HG03175 (cell line): Measurements from ENCODE around the gene COL1A1.

Source experiments
- ATAC-seq: cut with Tn5 transposase; IDR thresholded peaks from one replicate; pipeline ENCODE4 v1.9.1; 2021; ENCODE audit warnings: mild to moderate bottlenecking, moderate library complexity; ENCODE audit not compliant: unreplicated experiment

Gene COL1A1

DNA sequence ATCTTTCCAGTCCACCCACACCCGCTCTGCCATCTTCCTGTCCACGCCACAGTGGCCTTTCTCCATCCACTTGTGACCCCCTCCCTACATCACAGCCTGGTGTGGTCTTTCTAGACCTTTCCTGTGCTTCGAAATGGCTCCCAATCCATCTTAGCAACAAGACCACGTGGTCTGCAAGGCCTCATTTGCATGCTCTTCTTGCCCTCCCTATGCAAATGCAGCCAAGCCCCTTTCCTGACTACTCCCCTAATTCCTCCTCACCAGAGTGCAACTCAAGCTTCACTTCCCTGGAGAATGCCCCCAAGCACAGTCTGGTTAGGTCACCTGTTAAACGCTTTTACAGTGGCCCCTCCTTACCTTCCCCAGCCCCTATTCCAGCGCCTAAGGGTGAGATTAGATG, 57.1 kb downstream of the COL1A1 start:
- ATAC-seq: no peak

DNA sequence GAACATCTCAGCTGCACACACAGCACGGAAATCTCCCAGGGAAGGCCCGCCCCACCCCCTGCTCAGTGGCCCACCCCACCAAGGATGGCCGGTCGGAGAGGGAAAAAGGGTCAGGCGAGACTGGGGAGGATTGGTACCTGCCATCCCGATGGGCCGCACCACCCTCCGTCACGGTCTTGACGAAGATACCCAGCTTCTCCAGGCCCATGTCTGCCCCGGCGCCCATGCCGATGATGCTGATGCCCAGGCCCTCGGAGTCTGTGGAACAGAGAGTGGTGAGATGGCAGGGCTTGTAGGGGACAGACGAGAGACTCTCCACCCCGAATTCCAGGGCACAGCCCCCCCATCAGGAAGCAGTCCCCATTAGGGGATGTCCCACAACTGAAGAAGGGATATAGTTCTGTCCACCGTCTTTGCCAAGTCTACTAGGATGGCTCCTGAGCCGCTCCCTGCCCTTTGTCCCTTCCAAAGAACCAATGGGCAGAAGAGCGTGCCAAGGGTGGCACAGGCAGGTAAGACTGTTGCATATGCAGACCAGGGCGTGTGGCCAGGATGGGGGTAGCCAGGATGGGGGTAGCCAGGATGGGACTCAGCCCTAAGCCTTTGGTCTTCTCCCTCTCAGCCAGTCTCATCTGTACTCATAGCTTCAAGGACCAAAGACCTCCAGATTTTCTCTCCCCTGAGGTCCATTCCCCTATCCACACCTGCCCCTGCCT, 57.8 kb downstream of the COL1A1 start:
- ATAC-seq: no peak

DNA sequence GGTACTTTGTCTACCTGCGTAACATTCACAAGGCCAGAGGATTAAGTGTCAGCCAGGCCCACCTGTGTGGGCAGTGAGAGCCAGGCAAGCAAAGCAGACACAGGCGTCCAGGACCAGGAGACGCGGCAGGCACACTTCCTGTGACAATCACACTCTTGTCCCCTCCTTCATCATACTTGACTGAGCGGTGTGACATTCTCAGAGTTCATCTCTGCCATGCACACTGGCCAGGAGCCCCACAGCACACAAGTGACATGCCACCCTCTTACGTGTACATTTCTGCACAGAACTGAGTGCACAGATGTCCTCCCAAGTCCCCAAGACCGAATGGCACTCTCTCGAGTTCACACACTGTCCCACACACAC, 59.7 kb downstream of the COL1A1 start:
- ATAC-seq: no peak

DNA sequence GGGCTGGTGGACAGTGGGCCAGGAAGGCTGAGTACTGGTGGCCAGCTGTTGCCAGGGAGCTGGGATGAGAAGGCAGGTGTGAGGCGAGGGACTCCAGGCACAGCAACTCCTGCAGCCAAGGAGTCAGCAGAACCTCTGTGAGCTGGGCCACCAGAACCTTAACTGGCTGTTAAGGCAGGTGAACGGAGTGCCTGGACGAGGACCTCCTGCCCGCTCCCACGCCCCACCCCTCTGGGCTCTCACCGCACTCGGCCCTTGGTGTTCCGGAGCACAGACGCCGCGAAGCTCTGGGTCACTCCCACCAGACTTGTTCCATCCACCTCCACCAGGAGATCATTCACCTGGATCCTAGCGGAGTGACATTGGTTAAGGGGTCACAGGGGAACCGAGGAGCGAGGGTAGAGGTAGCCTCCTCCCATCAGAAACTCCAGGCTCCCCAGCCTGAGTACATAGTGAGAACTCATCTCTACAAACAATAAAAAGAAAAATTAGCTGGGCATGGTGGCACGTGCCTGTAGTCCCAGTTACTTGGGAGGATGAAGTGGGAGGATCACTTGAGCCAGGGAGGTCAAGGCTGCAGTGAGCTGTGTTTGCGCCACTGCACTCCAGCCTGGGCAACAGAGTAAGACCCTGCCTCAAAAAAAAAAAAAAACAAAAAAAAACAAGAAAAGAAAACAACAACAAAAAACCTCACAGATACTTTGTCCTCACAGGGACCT, 60.2 kb downstream of the COL1A1 start:
- no peak for ATAC-seq

DNA sequence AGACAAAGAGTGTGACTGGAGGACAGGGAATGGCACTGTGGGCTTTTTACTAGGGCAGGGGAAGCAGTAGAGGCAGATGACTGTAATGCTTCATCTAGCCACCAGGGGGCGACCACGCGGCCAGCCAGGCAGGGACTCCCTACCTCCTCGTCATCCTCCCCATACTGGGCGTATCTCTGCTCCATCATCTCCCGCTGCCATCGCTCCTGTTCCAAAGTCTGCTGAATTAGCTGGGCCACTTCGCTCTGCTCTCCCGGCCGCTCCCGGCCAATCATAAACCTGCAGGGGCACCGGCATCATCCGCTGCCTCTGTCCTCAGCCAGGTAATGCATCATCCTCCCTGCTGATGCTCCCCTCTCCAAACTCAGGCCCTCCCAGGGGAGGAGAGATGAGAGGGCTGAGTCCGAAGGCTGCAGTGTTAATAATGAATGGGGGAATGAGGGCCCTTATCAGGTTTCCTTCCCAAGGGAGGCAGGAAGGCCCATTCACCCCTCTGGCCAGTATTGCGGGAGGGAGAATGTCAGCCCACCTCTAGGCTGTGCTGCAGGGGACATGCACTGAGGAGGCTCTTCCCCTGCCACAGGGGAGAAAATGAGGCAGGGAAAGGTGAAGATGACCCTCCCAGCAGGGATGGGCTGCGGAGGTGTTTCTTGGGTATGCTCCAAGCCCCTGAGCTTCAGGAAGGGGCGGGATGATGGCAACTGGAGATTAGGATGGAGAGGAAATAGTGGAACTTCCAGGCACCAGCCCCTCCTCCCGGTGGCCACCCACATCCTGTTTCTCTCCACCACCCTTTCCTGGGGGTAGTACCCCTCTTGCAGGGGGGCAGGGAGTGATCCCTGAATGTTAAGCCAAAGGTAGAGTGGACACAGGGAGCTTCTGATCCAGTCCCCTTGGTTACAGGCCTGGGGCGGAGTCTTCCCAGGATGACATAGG, 61.2 kb downstream of the COL1A1 start:
- ATAC-seq: no peak

DNA sequence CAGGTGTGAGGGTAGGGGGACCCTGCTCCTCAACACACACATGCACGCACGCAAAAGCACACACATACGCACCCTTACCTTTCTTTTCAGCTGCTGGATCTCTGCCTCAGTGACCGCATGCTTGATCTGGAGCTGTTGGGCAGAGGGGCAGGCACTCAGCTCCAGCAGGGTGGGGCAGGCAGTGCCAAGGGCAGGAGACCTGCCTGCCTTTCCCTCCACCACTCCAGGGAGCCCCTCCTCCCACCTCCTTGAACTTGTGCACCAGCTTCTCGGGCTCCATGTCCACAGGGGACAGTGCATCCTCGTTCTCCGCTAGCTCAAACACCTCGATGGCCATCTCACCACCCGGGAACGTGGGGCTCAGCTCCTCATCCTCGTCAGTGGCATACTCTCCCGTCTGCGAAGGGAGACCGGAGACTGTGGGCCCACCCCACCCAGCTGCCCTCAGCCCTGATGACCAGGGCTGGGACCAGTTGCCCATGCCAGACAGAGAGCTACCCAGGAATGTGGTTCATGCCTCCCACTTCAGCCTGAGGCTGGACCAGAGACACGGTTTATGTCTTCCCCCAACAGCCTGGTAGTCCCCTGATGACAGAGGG, 62.1 kb downstream of the COL1A1 start:
- ATAC-seq: no peak

DNA sequence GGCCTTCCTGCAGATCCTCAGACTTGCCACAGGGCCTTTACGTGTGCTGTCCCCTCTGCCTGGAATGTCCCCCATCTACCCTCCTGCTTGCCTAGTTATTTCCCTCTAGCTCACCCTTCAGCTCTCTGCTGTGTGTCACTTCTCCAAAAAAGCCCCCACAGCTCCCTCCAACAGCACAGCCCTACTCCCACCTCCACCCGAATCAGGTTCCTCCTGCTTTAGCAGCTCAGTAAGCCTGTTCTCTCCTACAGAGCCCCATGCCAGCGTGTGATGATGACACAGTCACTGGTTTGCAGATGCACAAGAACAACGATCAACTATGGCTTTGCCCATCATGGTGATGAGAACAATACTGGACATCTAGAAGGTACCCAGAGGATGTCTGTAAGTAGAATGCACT, 64.4 kb downstream of the COL1A1 start:
- ATAC-seq: no peak

DNA sequence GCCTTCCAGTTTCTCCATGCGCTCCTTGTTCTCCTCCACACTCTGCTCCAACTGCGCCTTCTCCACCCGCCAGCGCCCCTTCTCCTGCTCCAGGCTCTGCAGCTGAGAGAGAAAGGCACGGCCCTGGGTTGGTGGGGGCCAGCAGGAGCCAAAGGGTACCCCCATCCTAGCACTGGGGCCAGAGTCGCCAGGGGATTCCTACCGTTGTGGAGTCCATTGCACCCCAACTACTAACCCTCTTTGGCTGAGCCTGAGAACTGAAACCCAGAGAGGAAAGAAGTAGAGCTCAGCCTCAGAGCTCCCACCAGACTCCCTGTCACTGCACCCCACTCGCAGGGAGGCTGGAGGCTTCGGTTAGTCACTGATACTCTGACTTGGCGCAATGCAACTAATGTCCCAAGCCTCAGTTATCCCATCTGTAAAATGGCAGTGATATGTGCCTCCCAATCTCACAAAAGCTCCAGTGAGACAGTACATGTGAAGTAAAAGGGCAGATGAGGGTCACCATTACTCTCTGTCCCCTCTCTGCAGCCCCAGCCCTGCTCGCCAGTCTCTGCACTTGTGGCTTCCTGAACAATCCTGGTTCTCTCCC, 65.2 kb downstream of the COL1A1 start:
- no peak for ATAC-seq

DNA sequence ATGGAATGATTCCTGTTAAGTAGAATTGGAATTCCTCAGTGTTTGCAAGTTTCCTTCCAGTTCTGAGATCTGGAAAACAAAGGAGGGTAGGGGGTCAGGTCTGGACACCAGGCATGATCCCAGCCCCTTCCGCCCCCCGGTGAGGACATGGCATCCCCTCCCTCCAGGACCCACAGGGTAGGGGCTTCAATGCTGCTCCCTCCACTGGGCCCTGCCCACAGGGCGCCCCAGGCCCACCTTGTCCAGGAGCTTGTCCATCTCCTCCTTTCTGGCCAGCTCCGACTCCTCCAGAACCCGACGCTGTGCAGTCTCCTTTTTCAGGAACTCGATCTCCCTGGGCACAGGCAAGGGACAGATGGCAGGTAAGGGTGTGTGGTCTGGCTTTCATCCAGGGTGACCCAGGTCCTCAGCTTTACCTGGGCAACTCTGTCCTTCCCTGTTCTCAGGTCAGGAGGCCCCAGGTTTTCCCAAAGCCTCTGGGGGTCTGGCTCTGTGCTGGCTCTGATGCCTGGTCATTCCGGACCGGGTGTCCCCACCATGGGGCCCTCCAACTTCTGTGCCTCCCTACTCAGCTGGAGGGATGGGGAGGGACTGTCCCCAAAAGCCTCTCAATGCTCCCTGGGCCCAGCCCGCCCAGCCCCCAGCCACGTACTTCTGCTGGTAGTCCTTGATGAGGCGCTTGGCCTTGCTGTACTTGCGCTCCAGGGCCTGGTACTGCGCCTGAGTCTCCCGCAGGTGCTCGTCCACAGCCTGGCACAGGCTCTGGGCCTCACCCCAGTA, 65.9 kb downstream of the COL1A1 start:
- ATAC-seq: no peak

DNA sequence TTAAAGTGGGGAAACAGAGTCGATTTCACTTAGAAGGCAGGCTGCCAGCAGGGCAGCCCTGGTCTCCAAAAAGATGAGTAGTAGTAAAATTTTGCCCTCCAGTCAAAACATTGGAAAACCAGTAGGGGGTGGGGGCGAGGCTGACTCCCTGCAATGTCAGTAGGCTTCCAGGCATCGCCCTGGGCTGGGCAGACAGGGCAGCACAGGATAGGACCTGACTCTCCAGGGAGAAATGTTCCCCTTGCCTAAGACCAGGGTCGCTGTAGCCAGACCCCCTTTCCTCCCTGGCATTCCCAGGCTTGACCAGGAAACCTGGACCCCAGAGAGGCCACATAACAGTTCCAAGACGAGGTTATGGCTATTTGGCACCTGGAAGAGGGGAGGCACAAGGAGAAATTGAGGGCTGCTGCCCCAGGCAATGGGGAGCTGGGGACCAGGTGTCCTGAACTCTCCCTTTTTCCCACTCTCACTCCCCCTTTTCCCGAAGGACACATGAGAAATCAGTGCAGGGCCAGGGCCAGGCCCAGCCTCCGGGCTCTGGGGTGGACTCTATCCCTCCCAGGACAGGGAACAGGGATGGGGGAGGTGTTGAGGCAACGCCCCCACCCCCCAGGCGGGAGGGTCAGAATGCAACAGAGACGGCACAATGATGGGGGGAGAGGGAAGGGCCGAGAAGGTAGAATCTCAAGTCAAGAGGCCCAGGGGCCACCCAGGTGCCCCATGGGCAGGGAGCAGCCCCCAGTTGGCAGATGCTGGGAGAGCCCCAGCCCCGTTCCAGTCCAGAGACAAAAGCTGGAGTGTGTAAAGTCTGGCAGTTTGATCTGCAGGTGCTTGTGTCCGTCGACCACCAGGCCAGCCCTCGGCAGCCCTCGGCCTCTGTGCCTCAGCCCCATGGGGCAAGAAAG, 67.0 kb downstream of the COL1A1 start:
- no peak for ATAC-seq

DNA sequence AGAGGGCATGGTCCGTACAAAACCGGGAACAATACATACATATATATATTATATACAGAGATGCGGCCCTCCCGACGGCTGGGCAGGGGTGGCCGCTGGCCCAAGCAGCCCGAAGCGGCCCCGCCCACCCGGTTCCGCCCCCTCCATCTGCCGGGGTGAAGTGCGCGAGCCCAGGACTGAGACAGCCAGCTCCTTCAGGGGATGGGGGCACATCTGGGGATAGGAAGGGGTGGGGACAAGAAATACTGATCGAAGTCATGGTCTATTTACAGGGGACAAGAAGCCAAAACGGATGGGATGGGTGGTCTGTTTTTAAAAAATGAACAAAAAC, 67.7 kb downstream of the COL1A1 start:
- no peak for ATAC-seq
